Stimulated activated CD4-positive, alpha-beta T cell treated with anti-CD3 and anti-CD28 coated beads, Interleukin-1b, Interleukin-23, amount 100 ng/mL, for 4 hours (primary cell): ENCODE results near the gene POLE.

Experiments used
- DNase-seq, 2 donors: peaks; one replicate each; pipeline ENCODE4 v3.0.0-alpha.2; 2020; ENCODE audit warnings: low read depth in 2 of 2

Gene POLE

DNA sequence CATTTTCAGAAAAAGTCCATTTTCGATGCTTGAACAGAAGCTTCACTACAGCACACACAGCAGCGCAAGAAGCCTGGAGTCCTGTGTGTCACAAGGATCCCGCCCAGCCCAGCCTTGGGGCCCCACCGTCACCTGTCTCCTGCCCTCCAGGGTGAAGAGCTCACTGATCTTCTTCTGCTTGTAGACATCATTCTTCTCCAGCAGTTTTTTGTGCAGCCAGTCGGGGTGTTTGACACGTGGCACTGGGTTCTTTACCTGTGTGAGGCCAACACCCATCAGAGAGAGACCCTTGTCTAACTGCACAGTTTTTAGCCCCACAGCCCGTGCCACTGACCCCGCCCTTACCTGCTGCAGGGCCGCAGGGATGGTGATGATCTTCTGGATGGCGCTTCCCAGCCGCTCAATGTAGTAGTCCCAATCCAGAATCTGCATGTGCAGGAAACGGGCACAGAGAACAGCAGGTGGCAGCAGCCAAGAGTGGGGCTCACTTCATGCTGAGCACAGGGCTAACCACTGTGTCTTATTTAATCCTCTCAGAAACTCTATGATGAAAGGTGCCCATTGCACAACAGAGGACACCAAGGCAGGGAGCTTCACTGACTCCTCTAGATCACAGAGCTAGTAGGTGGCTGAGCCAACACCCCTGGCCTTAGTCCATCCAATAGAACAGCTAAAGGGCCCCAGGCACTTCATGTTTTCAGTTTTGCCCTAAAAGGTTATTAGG, 30.0 kb downstream of the POLE start:
- DNase-seq: no peak

DNA sequence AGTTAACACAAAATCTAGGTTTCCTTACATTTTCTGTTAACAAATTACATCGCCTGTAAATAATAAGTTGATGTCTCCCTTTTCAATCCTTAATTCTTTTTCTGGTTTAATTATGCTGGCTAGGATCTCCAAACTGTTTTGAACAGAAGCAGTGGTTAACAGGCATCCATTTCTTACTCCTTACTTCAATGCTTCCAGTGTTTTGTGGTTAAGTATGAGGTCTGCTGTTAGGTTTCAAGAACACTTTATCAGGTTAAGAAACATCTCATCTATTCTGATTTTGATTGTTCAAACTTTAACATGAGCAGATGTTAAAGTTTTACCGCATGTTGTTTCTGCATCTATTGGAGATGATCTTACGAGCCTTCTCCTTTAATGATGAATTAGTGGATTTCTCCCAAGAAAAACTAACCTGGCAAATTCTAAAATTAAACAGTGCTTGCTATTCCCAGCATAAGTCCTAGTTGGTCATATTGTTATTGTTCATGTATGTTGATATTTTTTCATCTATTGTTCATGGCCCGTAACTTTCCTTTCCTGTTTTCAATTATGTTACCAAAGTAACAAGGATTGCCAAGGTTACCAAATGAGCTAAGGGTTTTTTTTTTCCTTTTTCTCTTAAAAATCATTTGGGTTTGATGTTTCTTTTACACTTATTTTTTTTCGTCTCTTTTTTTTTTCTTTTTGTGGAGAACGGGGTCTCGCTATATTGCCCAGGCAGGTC, 33.4 kb downstream of the POLE start:
- DNase-seq: no peak

DNA sequence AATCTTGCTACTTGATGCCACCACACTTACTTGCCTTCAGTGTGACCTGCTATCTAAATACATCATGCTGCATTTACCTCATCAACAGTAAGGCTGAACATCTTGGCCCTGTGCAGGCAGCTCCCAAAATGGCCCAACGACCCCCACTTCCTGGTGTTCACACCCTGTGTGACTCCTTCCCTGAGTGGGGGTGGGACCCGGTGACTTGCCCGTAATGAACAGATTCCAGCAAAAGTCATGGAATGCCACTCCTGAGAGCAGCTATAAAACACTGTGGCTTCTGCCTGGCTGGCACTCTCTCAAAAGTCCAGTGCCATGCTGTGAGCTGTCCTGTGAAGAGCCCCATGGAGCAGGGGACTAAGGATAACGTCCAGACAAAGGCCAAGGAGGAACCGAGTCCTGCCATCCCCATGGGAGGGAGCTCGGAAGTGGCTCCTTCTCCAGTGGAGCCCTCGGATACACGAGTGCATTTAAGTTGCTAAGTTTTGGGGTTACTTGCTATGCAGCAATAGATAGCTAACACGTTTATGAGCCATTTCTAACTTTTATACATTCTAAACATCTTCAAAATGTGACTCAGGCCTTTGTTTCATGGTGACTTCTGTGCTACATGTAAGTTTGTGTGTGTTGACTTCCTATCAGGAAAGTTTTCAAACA, 35.6 kb downstream of the POLE start:
- DNase-seq: no peak

DNA sequence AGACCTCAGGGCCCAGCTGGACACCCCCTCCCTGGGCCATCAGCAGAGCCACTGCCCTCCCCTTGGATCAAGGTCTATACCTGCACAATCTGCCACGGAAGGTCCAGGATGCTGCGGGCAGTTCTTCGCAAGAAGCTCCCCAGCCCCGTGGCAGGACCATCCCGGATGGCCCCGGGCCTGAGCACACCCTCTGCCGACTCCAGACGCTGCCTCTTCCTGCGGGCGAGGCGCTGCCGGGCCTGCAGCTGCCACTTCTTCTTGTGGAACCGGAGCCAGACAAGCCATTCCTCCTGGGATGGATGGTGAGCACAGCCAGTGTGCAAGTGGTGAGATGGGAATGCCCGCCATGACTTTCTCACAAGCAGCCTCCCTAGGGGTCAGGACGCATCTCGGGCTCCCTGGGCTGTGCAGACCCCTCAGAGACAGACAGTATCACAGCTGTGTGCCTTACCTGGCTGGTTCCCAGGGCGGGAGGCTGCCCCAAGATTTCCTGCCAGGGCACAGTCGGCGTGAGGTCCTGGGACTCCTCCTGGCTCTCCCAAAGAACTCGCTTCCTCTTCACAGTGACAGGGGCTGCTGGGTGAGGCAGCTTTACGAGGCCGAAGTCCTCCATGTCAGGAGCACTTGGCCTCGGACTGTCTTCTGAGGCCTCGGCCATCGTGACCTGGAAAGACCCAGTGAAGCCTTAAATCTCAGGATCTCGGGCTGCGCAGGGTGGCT, 37.8 kb downstream of the POLE start:
- DNase-seq: no peak

DNA sequence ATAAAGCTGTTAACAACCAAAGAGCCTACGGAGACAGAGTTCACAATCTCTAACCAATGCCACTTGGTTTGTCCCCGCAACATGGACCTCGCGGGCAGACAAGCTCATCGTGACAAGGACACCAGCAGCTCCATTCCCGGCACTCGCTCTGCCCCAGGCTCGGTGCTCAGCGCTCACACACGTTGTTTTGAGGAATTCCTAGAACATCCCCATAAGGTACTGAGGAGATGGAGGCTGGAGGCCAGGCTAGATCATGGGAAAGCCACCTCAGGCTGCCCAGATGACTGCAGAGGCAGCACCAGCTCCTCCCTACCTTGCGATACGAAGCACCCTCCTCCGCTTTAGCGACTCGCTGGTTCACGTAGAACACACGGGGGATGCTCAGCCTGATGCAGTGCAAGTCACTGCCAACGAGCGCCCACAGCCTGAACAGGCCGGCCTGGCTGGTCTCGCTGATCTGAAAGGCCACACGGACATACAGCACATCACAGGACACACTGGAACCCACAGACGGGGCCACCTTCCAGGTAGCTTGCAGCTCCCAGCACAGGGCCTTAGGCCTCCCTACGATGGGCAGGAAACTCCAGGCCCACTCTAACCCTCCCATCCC, 38.4 kb downstream of the POLE start:
- no peak for DNase-seq

DNA sequence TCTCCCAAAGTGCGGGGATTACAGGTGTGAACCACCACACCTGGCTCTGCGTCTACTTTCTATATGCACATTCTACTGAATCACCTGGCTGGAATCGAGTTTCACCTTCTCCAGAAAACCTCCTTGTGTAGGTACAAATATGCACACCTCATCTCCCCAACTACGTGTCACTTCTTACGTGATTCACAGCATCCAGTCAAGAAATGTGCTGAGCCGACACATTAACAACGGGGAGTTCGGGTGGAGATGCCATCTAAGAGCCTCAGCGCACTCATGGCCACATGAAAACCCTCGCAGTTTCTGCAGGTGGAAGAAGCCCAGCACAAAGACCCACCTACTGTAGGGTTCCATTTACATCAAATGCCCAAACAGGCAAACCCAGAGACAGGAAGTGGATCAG, 39.3 kb downstream of the POLE start:
- DNase-seq: no peak

DNA sequence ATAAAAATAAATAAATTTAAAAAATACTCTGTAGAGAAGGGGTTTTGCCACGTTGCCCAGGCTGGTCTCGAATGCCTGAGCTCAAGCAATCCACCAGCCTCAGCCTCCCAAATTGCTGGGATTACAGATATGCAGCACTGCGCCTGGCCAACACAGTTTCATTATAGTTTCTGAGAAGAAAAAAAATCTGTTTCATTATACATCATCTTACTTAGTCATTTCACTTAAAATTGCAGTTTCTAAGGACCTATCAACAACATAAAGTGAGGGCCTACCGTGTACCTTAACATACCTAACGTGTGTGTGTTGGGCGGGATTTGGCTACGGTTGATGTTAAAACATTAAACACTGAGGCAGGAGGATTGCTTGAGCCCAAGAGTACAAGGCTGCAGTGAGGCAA, 40.3 kb downstream of the POLE start:
- DNase-seq: no peak

DNA sequence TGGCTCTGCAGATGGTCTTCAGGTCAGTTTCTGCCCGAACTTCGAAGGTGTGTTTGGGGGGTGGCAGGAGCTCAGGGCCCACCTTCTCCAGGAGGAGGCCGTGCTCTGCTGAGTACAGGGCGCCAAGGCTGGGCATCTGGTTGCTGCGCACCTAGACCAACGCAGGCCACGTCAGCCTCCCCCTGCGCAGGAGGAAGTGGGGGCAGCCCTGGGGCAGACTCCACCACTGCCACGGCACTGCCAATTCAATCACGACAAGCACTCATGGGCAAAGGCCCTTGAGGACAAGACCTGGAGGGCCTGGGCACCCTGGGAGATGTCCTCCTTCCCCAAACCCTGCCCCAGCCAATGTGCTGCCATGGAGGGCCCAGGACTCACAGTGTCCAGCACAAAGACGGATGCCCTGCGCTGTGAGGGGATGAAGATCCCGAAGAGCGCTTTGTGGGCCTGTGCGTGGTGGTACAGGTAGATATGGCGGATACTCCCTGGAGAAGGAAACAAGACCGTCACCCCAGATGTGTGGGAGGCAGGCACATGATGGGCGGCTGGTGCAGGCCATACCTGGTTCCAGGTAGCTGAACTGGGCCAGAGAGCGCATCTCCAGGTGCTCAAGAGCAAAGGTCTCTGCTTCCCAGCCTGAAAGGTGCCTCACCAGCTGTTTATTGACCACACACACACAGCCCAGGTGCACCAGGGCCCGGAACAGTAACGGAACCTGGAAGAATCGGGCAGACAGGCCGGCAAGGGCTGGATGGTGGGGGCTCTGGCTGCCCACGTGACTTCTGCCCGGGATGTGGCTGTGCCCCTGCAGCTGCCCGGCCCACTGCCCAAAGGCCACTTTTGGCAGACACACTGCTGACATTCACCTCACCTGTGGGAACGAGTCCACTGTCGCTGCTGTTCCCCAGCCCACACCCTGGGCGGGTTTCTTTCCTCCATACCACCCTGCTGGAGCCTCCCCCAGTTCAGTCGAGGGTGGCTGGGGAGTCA, 44.0 kb downstream of the POLE start:
- DNase-seq: no peak

DNA sequence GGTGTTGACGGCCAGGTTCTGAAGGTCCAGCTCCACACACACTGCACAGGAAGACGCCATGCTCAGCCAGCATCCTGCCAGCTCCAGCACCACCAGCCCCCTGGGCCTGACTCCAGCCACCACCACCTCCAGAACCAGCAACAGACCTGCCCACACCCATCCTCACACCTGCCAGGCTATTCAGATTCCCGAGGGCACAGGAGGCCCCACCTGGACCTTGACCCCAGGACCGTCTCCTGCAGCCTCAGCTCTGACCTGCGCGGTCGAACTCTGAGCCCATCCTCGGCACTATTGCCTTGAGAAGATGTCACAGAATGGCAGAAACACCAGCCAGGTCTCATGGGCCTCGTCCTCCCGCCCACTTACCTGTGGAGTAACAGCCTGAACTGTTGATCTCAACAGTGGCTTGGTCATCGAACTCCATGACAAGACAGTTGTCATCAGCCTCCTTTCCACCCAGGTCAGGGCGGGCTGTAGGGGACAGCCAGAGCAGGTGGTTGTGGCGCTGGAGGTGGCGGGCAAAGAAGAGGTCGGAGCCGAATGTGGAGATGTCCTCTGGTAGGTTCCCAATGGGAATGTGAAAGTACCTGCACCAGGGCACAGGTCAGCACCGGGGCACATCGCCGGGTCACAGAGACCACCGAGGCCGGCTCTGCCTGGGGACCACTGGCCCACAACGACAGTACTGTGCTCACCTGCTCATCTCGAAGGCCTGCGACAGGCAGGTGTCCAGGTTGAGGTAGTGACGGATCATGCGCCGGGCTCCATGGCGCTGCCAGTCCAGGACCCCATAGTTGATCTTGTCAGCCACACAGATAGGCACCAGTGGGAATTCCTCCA, 45.1 kb downstream of the POLE start:
- DNase-seq: no peak

DNA sequence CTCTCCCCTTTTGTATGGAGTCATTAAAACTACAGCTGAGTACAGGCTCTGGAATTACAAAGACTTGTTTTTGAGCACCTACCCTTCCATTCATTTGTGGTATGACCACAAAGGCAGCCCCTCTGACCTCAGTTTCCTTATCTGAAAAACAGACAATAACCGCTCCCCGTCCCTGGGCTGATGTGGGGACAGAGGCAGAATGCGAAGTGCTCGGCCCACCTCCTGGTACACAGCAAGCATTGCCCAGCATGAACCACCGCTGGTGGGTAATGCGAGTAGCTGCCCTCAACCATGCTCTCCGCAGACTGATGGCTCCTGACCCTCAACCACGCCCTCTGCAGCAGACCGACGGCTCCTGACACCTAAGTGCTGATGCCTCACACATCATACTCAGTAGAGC, 46.2 kb downstream of the POLE start:
- DNase-seq: no peak

DNA sequence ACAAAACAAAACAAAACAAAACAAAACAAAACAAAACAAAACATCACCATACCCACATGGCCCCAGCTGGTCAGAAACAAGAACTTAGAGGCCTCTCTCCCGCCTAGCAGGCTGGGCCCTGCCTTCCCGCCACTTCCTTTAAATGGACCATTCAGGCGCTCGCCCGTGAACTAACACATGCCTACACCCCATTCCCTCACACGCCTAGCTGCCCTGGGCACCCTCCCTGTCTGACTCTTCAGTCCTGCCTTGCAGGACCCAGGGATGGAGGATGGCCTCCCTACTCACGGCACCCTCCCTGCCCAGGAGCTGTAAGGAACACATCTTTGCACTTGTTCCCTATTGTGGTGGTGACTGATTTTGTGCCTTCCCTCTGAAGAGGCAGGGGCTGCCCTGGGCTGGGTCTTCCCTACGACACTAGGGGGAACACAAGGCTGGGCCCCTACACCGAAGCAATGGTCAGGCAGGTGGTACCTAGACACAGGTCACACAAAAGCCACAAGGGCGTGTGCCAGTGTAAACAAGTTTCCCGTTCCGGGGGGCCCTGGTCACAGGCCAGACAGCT, 47.1 kb downstream of the POLE start:
- no peak for DNase-seq

DNA sequence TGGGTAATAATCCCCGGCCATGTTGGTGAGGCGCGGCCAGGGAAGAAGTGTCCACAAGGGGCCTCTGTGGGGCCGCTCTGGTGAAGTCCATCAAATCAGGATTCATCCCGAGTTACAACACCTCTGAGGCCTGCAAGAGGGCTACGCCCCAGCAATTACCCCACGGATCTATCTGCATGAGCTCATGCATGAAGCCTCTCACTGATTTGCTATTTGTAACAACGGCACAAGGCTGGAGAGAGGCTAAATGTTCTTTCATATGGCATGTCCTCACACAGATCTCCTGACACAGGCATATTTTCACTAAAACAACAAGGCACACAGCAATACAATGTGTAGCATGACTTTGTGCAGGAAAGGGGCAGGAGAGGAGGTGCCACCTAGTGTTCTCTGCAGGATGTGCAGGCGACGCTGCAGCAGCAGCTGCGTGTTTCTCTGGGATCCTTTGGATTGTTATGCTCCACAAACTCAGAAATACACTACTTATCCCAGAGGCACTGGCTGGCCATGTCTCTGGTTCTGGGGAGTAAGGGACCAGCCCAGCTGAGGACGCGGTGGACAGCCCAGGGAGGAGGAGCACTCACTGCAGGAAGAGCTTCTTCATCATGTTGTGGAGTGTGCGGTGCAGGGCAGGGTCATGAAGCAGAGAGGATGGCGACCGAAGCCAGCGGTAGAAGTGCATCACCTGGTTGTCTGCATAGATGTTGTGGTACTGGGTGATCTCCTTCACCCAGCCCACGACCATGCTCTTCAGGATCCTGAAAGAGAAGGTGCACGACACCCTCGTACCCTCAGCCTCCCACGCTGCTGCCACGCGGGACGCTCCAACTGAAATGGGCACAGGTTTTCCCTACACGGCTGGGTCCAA, 48.4 kb downstream of the POLE start:
- no peak for DNase-seq

DNA sequence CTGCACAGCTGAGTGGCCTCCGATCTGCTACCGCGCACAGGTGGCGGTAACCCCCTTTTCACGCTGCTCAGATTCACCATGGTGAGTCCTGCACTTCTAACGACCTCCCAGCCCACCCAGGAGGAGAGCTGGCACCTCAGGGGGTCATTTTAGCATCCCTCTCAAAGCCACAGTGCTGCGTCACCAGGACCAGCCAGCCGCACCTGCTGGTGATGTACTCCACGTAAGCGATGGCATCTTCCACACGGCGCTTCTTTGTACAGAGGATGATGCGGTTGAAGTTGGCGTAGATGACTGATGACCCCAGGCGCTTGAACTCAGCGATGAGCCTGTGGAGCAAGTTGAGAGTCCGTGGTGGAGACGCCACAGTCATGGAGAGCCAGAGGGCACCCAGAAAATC, 49.3 kb downstream of the POLE start:
- no peak for DNase-seq

DNA sequence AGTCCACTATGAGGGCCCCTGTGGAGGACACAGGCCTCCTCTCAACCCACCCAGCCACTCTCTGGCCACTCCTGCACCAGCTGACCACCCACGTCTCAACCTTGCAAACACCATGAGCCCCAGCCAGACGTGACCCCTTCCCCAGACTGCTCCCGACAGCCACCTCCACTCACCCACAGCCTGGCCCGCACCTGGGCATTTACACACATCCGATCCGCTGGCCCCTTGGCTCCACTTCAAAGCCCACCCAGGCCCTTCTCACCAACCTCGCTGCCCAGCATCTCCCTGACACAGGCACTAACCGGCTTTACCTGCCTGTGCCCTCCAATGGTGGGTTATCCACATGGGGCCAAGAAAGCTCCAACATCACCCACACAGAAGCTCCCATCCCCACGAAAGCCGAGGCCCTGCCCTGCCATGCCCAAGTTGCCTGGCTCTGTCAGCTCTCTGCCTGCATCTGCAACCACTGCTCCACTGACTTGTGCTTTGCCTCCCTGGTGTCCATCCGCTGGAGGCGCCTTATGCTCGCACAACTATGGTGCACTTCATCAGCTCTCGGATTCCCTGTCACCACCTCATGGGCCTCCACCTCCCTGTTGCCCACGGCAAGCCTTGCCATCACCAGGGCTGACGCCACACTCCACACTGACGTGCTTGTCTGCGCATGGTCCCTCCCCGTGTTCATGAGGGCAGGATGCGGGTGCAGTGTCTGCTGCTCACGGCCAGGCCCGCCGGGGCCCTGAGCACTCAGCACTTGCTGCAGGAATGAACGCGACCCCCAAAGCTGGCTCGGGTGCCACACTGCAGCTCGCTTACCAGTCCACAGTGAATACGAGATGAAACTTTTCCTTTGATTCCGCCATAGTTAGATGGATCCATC, 51.8 kb downstream of the POLE start:
- no peak for DNase-seq

DNA sequence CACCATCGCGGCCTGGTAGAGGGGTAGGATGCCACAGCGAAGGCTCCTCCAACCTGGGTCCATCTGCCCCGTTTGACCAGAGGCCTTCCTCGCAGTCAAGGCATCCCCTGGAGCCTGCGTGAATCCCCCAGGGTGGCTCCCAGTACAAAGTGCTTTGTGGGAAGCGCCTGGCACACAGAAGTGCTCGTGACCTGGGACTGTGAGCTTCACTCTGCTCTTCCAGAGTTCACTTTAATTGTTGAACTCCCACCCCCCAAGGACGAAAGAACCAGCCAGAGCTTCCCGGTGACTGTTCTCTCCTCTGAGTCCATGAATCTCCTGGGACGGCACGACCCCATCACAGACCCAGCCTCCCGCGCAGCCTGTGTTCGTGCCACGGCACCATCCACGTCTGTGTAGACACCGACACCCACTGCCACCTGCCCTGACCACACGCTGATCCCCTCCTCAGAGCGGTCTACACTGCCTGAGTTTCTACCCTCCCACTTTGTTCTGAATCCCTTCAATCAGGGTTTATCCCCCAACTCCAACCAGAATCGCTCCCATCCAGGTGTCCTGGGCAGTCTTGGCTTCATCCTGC, 52.6 kb downstream of the POLE start:
- no peak for DNase-seq

DNA sequence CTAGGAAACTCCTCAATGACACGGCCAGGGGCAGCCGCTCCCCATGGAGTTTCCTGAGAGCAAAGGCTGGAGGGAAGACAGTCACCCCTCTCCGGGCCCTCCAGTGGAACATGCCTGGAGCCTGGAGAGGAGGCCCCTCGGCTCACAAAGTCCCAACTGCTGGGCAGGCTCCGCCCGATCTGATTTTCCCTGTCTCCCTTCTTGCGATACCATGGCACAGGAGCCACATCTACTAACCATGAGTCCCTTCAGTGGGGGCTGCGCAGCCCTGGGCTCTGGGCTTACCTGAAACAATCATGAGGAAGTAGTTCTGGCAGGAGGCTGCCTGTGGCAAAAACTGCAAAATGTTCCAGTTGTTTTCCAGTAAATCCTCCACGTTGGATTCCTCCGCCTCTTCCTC, 53.2 kb downstream of the POLE start:
- no peak for DNase-seq

DNA sequence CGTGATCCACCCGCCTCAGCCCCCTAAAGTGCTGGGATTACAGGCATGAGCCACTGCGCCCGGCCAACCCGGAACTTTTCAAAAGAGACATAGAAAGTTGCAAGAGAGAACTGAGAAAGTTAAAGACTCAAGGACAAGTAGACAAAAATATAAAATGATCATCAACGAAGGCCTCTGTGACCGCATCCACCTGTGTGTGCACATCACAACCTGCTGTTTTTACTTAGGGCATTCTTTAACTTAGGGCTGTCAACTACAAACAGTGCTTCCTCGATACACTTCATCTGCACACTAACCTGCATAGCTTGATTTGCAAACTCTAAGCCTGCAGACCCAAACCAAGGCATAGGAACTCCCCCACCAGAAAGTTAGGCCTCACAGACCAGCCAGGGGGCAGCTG, 53.7 kb downstream of the POLE start:
- DNase-seq: no peak
